Mesodermal cell (in vitro differentiated cells): ENCODE results near the gene AGAP1.

Experiments used
- H3K27ac ChIP-seq: 2 replicates; pipeline ENCODE4 v1.7.0; 2013; ENCODE audit warnings: mild to moderate bottlenecking, low read depth, low read length, moderate library complexity; ENCODE audit not compliant: severe bottlenecking
- H3K36me3 ChIP-seq: 2 replicates; pipeline ENCODE4 v1.7.1; 2013; ENCODE audit warnings: mild to moderate bottlenecking, low read length, moderate library complexity; ENCODE audit not compliant: control insufficient read depth, insufficient read depth
- H3K4me1 ChIP-seq: one replicate; pipeline ENCODE4 v1.7.1; 2013; ENCODE audit warnings: mild to moderate bottlenecking, low read length; ENCODE audit not compliant: insufficient read depth, control insufficient read depth, poor library complexity, severe bottlenecking
- H3K4me3 ChIP-seq: 2 replicates; pipeline ENCODE4 v1.7.0; 2013; ENCODE audit warnings: low read length, control low read depth, mild to moderate bottlenecking; ENCODE audit not compliant: insufficient read depth, poor library complexity, severe bottlenecking; ENCODE audit errors: extremely low read depth
- H3K9me3 ChIP-seq: 2 replicates; pipeline ENCODE4 v1.7.1; 2013; ENCODE audit warnings: mild to moderate bottlenecking, low read length, moderate library complexity; ENCODE audit not compliant: control insufficient read depth
- WGBS, 2 experiments: methylation state at CpG; one replicate each; pipeline ENCODE4 v1.1.5; 2013; ENCODE audit warnings: missing lambda C conversion rate in 2 of 2; ENCODE audit not compliant: insufficient coverage in 2 of 2; 5-methylcytosine and 5-hydroxymethylcytosine counted together

The AGAP1 gene

GRCh38 chr2:235960011-235960715, 466.3 kb downstream of the AGAP1 start:
- H3K36me3 ChIP-seq: peaks cover 6% of the 10 kb centered on the region
- whole genome bisulfite sequencing, 2 experiments: 89 to 95% methylated on average over 20 of the region's 21 CpGs
- H3K4me3 ChIP-seq: no peak overlapping the region
- no peaks in the 10 kb centered on the region for H3K4me1 ChIP-seq
- H3K27ac ChIP-seq: no peak overlapping the region
- no peaks in the 10 kb centered on the region for H3K9me3 ChIP-seq

- Histone ChIP-seq H3K27ac (no peak overlapping the region), H3K9me3 (no peaks in the 10 kb centered on the region), H3K36me3 (peaks cover 6% of the 10 kb centered on the region), H3K4me1 (no peaks in the 10 kb centered on the region), H3K4me3 (no peak overlapping the region)
- WGBS, 2 experiments: 96% methylated on average over 27 of the region's 31 CpGs
These were observed 467.1 kb downstream of the AGAP1 start for GRCh38 chr2:235960716-235961640.

DNA sequence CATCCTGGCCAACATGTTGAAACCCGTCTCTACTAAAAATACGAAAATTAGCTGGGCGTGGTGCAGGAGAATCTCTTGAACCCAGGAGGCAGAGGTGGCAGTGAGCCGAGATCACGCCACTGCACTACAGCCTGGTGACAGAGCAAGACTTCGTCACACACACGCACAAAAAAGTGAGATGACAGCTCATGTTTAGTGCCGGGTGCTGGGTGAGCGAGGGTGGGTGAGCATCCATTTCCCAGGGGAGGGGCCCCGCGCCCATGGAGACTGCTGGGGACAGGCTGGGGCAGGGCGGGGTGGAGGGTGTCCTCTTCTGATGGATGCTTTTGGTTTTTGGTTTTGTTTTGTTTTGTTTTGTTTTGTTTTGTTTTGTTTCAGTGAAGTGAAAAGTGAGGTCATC, 467.9 kb downstream of the AGAP1 start:
- 91 to 97% methylated on average over 11 to 12 of the region's 12 CpGs for WGBS, 2 experiments

GRCh38 chr2:235963853-235964577, 470.2 kb downstream of the AGAP1 start:
- WGBS, 2 experiments: 90 to 96% methylated on average over 15 of the region's 17 CpGs
- no peak overlapping the region for H3K4me3 ChIP-seq
- no peak overlapping the region for H3K27ac ChIP-seq
- H3K36me3 ChIP-seq: peaks cover 17% of the 10 kb centered on the region
- no peaks in the 10 kb centered on the region for H3K4me1 ChIP-seq
- H3K9me3 ChIP-seq: no peaks in the 10 kb centered on the region

More for the DNA sequence above, 467.9 kb downstream of the AGAP1 start:
- Histone ChIP-seq H3K36me3 (peaks cover 6% of the 10 kb centered on the region), H3K9me3 (no peaks in the 10 kb centered on the region), H3K4me1 (no peaks in the 10 kb centered on the region), H3K27ac (no peak overlapping the region), H3K4me3 (no peak overlapping the region)

DNA sequence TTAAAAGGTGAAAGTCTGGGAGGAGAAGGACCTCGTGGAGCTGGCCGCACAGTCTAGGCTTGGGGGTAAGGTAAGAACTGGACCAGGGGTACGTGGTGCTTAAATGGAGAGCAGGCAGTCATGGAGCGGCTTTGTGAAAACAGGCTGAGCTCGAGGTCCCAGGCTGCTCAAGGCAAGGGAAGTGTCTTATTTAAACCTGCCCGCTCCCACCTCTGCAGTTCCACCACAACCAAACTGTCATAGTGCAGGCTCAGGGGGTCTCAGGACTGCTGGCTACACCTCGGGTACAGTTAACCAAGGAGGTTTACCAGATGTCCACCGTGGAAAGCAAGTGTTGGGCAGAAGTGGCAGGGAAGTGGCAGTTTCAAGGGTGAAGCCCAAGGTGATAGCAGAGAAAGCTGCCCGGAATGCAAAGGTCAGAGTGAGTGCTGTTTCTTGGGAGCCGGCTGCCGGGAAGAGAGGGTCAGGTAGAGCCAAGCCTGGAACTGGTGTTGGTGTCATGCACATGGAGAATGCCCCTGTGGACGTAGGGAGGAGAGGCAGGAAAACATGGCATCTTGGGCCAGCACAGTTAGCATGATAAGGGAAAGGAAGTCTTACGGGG, 471.0 kb downstream of the AGAP1 start:
- no peaks in the 10 kb centered on the region for H3K4me1 ChIP-seq
- no peak overlapping the region for H3K4me3 ChIP-seq
- no peak overlapping the region for H3K27ac ChIP-seq
- whole genome bisulfite sequencing, 2 experiments: 91 to 92% methylated on average over 12 to 13 of the region's 13 CpGs
- no peaks in the 10 kb centered on the region for H3K9me3 ChIP-seq
- H3K36me3 ChIP-seq: peaks cover 19% of the 10 kb centered on the region

DNA sequence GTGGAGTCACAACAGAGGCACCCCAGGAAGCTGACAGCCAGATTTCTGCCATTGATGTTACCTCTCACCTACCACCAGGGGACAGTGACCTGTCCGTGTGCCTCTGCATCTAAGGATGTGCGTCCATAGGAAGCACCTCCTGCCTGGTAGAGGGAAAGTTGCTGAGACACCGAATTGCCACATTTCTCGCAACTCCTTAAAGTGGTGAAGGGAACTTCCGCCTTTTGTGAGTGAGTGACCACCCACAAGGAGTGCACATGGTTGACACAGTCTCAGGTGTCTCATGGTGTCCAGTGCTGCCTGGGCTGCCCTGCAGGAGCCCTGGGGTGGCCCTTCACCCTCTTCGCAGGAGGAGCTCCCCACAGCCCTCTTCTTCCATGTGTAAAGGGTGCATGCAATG, 472.6 kb downstream of the AGAP1 start:
- no peak overlapping the region for H3K27ac ChIP-seq
- H3K4me1 ChIP-seq: no peaks in the 10 kb centered on the region
- H3K36me3 ChIP-seq: peaks cover 24% of the 10 kb centered on the region
- no peak overlapping the region for H3K4me3 ChIP-seq
- WGBS, 2 experiments: 79 to 82% methylated on average over 4 to 5 of the region's 6 CpGs
- H3K9me3 ChIP-seq: no peaks in the 10 kb centered on the region

DNA sequence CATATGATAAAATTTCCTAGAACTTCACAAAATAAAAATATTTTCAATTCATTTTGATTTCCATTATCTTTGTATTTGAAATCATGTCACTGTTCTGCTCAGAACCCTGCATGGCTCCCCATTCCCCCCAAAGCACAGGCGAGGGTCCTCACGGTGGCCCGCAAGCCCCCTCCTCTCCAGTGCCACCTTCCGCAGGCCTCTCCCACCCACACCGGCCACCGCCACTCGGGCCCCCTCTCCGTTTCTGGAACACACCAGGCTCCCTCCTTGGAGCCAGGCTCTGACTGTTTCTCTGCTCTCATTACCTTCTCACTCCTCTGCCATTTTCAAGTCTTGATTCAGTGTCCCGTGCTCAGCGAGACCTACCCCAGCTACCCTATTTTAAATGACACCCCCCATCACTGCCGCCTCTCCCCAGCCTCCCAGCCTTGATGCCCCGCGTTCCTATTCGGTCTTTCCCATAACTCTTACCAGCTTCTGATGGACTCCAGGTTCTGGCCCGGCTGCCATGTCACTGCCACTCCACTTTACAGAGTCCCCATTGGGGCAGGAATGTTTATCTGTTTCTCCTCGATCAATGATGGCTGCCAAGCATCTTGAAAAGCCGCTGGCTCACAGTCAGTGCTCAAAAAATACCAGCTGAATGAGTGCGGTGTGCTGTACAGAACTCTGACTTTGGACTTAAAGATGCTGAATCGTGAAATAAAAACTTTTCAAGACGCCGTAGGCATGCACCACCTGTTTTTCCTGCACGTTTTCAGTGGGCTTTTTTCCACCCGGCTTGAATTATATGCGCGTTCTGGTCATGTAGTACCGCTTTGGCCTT, 473.3 kb downstream of the AGAP1 start:
- Histone ChIP-seq H3K36me3 (peaks cover 24% of the 10 kb centered on the region), H3K9me3 (no peaks in the 10 kb centered on the region), H3K4me1 (no peaks in the 10 kb centered on the region), H3K4me3 (no peak overlapping the region), H3K27ac (no peak overlapping the region)
- 96 to 98% methylated on average over 22 to 23 of the region's 26 CpGs for WGBS, 2 experiments

- Histone ChIP-seq H3K27ac (no peak overlapping the region), H3K4me1 (no peaks in the 10 kb centered on the region), H3K36me3 (peaks cover 30% of the 10 kb centered on the region), H3K9me3 (no peaks in the 10 kb centered on the region), H3K4me3 (no peak overlapping the region)
- 82 to 93% methylated on average over 3 to 4 of the region's 8 CpGs for WGBS, 2 experiments
These were observed 474.3 kb downstream of the AGAP1 start for GRCh38 chr2:235968155-235968554.

DNA sequence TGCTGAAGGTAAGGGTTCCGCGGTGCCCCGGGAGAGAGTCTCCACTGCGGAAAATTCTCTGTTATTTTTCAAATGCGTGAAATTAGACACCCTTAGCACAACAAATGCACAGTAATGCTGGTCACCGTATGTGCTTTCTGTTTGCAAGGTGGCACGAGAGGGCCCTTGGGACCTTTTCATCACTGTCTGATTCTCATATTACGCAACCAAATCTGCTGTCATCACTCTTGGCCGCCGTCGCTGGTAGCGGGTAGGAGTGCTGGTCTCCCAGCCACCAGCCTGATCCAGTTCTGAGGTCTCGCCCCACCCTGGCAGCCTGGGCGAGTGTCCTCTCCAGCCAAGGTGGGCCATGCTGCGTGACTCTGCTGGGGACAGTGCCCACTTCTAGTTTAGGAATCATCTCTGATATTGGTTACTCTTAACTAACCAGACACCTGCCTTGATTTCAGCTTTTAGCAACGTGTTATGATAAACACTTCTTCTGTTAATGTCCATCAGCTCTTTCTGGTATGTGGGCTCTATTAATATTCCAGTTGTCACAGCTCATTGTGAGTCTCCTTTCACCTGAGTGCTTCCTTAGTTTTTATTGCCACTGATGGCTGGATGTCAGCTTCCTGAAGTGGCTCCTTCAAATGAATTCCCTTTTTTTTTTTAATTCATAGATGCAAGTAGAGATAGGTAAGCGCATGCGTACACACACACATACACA, 474.9 kb downstream of the AGAP1 start:
- WGBS, 2 experiments: 95 to 97% methylated on average over 15 to 16 of the region's 18 CpGs
- H3K9me3 ChIP-seq: no peaks in the 10 kb centered on the region
- H3K36me3 ChIP-seq: peaks cover 30% of the 10 kb centered on the region
- no peak overlapping the region for H3K27ac ChIP-seq
- H3K4me3 ChIP-seq: no peak overlapping the region
- H3K4me1 ChIP-seq: no peaks in the 10 kb centered on the region
